ENCODE measurements around the gene MTERF4. TPM values are rescaled to one million over a fixed set of nuclear protein-coding genes. Genes with fewer than 3 reads are reported as not detected.

Gene MTERF4
- total RNA-seq, 1 donor from 2014 or later = 35.5 TPM

DNA sequence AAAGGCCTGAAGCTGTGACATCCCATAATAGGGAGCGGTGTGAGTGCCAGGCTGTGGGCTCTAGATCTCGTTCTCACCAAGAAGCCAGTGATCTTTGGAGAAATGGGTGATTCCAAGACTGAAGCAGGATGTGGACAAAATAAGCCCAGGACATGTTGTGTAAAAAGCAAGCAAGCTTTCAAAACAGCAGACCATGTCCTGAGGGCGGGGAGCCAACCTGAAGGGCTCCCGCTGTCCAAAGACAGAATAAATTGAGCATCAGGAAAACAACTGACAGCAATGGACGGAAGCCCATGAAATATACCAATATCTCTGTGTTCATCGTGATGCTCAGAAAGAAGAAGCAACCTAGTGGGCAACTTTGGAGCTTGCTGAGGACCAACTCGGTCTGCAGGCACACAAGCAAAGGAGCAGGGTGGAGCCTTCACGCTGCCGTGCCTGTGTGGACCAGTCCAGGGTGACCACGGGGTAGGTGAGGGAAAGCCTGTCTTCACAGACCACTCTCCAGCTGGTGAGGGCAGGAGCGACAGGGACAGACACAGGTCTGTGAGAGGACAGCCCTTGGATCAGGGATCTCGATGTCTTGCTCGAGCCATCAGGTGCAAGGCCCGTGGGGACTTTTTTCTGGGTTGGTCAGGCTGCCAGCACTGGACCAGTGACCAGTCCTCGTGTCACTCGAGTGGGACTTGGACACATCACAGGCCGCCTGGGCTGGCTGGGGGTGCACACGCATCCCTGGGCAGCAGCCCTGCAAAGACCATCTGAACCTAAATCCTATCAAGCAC is 21.5 kb downstream of the MTERF4 start:
- FAIRE-seq (peak; percentile 36), DNase-seq (ENCODE audit: low read depth) (no peak)
- Histone ChIP-seq H3K36me3 (ENCODE audit: control insufficient read depth, insufficient read depth, low read length) (no peaks in the 10 kb centered on the region), H3K27me3 (ENCODE audit: control insufficient read depth, insufficient read depth, low read length) (no peaks in the 10 kb centered on the region), H3K4me3 (ENCODE audit: low read depth, low read length) (no peak overlapping the region)
- TF ChIP-seq, protein P1, sequence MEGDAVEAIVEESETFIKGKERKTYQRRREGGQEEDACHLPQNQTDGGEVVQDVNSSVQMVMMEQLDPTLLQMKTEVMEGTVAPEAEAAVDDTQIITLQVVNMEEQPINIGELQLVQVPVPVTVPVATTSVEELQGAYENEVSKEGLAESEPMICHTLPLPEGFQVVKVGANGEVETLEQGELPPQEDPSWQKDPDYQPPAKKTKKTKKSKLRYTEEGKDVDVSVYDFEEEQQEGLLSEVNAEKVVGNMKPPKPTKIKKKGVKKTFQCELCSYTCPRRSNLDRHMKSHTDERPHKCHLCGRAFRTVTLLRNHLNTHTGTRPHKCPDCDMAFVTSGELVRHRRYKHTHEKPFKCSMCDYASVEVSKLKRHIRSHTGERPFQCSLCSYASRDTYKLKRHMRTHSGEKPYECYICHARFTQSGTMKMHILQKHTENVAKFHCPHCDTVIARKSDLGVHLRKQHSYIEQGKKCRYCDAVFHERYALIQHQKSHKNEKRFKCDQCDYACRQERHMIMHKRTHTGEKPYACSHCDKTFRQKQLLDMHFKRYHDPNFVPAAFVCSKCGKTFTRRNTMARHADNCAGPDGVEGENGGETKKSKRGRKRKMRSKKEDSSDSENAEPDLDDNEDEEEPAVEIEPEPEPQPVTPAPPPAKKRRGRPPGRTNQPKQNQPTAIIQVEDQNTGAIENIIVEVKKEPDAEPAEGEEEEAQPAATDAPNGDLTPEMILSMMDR (IDR thresholded peaks at IDR 0.05; ENCODE audit: insufficient read depth, low read length, severe bottlenecking) = no peak

DNA sequence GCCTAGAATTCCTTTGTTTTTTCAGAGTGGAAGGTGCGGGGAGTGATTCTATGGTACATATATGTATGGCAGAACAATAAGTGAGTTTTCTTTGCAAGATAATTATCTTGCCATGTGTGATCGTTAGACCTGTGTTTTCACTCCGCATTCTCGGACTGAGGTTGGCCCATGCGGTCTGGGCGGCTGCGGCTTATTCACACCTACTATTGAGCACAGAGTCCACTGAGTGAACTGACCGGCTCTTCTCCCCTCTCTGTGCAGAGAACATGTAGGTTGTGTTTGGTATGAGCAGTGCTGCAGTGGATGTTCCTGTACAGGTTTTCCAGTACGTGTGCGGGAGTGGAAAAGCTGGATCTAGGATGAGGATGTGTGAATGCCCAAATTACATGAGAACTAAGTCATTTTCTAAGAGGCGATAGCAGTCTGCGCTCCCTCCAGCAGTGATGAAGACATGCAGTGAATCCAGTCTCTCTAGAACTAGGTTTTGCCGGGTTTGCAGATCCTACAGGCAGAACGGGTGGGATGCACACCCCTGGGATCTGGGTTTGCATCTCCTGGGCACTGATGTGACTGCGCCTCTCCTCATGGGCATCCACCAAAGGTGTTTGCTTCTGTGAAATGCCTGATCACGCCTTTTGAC is 27.1 kb downstream of the MTERF4 start:
- no peaks in the 10 kb centered on the region for H3K27me3 ChIP-seq (ENCODE audit: control insufficient read depth, insufficient read depth, low read length)
- H3K36me3 ChIP-seq (ENCODE audit: control insufficient read depth, insufficient read depth, low read length) = no peaks in the 10 kb centered on the region
- FAIRE-seq (no peak), DNase-seq (ENCODE audit: low read depth) (no peak)
- H3K4me3 ChIP-seq (ENCODE audit: low read depth, low read length) = no peak overlapping the region
- TF ChIP-seq, protein P1 (IDR thresholded peaks at IDR 0.05; ENCODE audit: insufficient read depth, low read length, severe bottlenecking) = no peak

DNA sequence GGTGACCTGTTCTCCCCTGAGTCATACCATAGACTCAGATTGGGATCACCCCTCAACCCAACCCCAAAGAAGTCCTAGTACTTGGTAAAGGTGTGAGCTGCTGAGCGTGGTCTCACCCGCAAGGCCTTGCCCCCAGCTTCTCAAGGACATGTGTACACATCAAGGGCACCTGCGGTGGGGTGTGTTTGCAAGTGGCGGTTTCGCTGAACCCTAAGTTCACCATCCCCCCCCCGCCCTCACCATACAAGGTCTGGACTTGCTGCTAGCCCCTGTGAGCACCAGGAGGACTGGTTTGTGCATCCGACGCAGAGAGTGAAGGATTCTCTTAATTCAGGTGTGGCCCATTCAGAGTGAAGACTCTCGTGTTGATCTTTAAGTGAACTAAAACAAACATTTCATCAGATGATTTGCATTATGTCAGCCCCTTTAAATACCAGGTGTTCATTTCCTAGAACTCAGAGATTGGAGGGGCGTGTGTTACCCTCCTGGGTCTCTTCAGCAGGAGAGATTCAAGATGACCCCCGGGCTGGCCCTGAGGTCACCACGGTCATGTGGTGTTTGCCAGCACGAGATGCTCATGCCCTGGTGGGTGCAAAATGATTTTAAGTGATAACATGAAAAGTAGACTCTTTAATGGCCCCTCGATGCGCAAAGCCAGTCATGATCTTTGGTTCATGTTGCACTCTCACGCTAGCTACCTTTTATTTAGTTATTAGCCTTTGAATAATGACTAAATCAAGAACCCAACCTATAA is 27.8 kb downstream of the MTERF4 start:
- DNase-seq (ENCODE audit: low read depth) (no peak), FAIRE-seq (no peak)
- Histone ChIP-seq H3K27me3 (ENCODE audit: control insufficient read depth, insufficient read depth, low read length) (no peaks in the 10 kb centered on the region), H3K36me3 (ENCODE audit: control insufficient read depth, insufficient read depth, low read length) (no peaks in the 10 kb centered on the region), H3K4me3 (ENCODE audit: low read depth, low read length) (no peak overlapping the region)
- TF ChIP-seq, protein P1 (IDR thresholded peaks at IDR 0.05; ENCODE audit: insufficient read depth, low read length, severe bottlenecking) = no peak

DNA sequence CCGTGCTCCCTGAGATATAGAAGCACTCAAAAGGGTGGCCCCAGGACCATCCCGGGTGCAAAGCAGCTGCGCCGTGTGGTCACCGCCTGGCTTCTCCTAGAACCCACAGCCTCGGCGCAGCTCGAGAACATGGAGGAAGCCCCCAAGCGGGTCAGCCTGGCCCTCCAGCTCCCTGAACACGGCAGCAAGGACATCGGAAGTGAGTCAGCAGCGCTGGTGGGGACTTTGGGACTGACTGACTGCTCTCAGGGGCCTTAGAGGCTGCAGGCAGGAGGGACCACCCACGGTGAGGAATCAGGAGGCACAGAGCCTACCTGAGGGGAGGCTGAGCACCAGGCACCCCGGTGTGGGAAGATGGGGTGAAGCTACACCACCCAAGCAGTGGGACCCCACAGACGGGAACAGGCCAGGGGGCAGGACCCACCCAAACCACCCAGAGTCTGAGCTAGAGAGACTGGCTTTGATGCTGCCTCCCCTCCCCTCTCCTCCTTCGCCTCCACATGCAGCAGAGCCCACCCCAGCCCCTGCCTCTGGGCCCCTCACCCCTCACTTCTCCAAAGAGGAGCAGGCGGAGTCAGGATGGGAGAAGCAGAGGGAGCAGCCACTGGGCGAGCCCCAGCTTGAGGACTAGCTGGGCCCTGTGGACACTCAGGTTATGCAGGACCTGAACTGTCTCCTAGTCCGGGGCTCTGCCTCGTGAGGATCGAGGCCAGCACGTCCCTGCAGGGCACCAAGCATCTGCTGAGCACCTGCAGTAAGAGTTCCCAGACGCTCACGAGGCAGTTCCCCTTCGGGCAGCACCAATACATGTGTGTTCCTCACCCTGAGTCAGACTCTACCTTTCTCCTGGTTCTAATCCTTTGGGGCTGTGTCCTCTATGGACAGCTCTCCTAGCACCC is 28.7 kb downstream of the MTERF4 start:
- FAIRE-seq (no peak), DNase-seq (ENCODE audit: low read depth) (peak; percentile 17)

More for the DNA sequence above, 28.7 kb downstream of the MTERF4 start:
- no peaks in the 10 kb centered on the region for H3K36me3 ChIP-seq (ENCODE audit: control insufficient read depth, insufficient read depth, low read length)
- no peak overlapping the region for H3K4me3 ChIP-seq (ENCODE audit: low read depth, low read length)
- no peaks in the 10 kb centered on the region for H3K27me3 ChIP-seq (ENCODE audit: control insufficient read depth, insufficient read depth, low read length)
- TF ChIP-seq, protein P1 (IDR thresholded peaks at IDR 0.05; ENCODE audit: insufficient read depth, low read length, severe bottlenecking) = no peak
